ENCODE measurements around the gene SMARCE1.

Gene SMARCE1

GRCh38 chr17:40582328-40582901 is 65.2 kb downstream of the SMARCE1 start:
- Histone ChIP-seq H3K4me3 (ENCODE audit: low read length) (no peak overlapping the region), H3K9me2 (replicated peaks; ENCODE audit: control insufficient read depth, low read length) (no peaks in the 10 kb centered on the region), H4K20me1 (ENCODE audit: control insufficient read depth, insufficient read depth, low read depth, low read length) (no peaks in the 10 kb centered on the region), H3F3A (ENCODE audit: control insufficient read depth, insufficient read depth) (no peaks in the 10 kb centered on the region), H3K79me2 (ENCODE audit: control insufficient read depth, low read length) (no peaks in the 10 kb centered on the region), H3K27me3 (ENCODE audit: control insufficient read depth, low read length) (peaks cover 14% of the 10 kb centered on the region), H3K36me3 (ENCODE audit: control insufficient read depth, low read length) (no peaks in the 10 kb centered on the region), H3K9me3 (ENCODE audit: control insufficient read depth, insufficient read depth, low read length) (no peaks in the 10 kb centered on the region; the same call in 1 of the 2 replicates), H3K4me2 (ENCODE audit: low read length) (peak overlapping the region; percentile 34; the same call in 1 of the 2 replicates), H3K27ac (ENCODE audit: low read depth, low read length) (no peak overlapping the region), H3K4me1 (ENCODE audit: control insufficient read depth, low read length) (peaks cover 8% of the 10 kb centered on the region)
- no peak for TF ChIP-seq EZH2phosphoT487 (IDR thresholded peaks at IDR 0.05; ENCODE audit: borderline replicate concordance, low read length)
- TF ChIP-seq, protein P1, sequence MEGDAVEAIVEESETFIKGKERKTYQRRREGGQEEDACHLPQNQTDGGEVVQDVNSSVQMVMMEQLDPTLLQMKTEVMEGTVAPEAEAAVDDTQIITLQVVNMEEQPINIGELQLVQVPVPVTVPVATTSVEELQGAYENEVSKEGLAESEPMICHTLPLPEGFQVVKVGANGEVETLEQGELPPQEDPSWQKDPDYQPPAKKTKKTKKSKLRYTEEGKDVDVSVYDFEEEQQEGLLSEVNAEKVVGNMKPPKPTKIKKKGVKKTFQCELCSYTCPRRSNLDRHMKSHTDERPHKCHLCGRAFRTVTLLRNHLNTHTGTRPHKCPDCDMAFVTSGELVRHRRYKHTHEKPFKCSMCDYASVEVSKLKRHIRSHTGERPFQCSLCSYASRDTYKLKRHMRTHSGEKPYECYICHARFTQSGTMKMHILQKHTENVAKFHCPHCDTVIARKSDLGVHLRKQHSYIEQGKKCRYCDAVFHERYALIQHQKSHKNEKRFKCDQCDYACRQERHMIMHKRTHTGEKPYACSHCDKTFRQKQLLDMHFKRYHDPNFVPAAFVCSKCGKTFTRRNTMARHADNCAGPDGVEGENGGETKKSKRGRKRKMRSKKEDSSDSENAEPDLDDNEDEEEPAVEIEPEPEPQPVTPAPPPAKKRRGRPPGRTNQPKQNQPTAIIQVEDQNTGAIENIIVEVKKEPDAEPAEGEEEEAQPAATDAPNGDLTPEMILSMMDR (IDR thresholded peaks at IDR 0.05; ENCODE audit: low read depth, low read length, poor library complexity, severe bottlenecking), result no peak

- Histone ChIP-seq H3K79me2 (ENCODE audit: control insufficient read depth, low read length) (no peaks in the 10 kb centered on the region), H3F3A (ENCODE audit: control insufficient read depth, insufficient read depth) (no peaks in the 10 kb centered on the region), H3K4me1 (ENCODE audit: control insufficient read depth, low read length) (peaks cover 8% of the 10 kb centered on the region), H3K4me3 (ENCODE audit: low read length) (no peak overlapping the region), H3K9me3 (ENCODE audit: control insufficient read depth, insufficient read depth, low read length) (no peaks in the 10 kb centered on the region; the same call in 1 of the 2 replicates), H3K4me2 (ENCODE audit: low read length) (no peak overlapping the region), H3K9me2 (replicated peaks; ENCODE audit: control insufficient read depth, low read length) (no peaks in the 10 kb centered on the region), H4K20me1 (ENCODE audit: control insufficient read depth, insufficient read depth, low read depth, low read length) (no peaks in the 10 kb centered on the region), H3K27me3 (ENCODE audit: control insufficient read depth, low read length) (peaks cover 21% of the 10 kb centered on the region), H3K36me3 (ENCODE audit: control insufficient read depth, low read length) (no peaks in the 10 kb centered on the region), H3K27ac (ENCODE audit: low read depth, low read length) (no peak overlapping the region)
- TF ChIP-seq, protein P1 (IDR thresholded peaks at IDR 0.05; ENCODE audit: low read depth, low read length, poor library complexity, severe bottlenecking), result no peak
- TF ChIP-seq EZH2phosphoT487 (IDR thresholded peaks at IDR 0.05; ENCODE audit: borderline replicate concordance, low read length), result no peak
Observed at GRCh38 chr17:40580140-40580539, 67.5 kb downstream of the SMARCE1 start.

DNA sequence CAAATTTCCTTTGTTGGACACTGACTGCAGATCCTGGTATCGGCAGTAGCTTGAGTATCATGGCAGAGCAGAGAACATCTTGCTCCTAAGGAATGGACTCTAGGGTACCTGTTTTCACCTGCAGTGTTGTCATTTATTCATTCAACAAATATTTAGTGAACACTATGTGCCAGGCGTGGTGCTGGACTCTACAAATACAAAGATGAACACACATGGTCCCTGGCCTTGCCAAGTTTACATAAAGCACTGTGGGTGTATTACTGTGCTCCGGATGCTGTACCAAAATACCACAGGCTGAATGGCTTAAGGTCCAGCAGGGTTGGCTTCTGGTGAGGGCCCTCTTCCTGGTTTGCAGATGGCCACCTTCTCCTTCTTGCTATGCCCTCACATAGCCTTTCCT is 68.1 kb downstream of the SMARCE1 start:
- Histone ChIP-seq H4K20me1 (ENCODE audit: control insufficient read depth, insufficient read depth, low read depth, low read length) (no peaks in the 10 kb centered on the region), H3K27me3 (ENCODE audit: control insufficient read depth, low read length) (peaks cover 21% of the 10 kb centered on the region), H3K36me3 (ENCODE audit: control insufficient read depth, low read length) (no peaks in the 10 kb centered on the region), H3K9me2 (replicated peaks; ENCODE audit: control insufficient read depth, low read length) (no peaks in the 10 kb centered on the region), H3K9me3 (ENCODE audit: control insufficient read depth, insufficient read depth, low read length) (peaks cover 3% of the 10 kb centered on the region), H3K4me2 (ENCODE audit: low read length) (no peak overlapping the region), H3K4me1 (ENCODE audit: control insufficient read depth, low read length) (peaks cover 8% of the 10 kb centered on the region), H3K79me2 (ENCODE audit: control insufficient read depth, low read length) (no peaks in the 10 kb centered on the region), H3K4me3 (ENCODE audit: low read length) (no peak overlapping the region), H3K27ac (ENCODE audit: low read depth, low read length) (no peak overlapping the region), H3F3A (ENCODE audit: control insufficient read depth, insufficient read depth) (no peaks in the 10 kb centered on the region)
- no peak for TF ChIP-seq EZH2phosphoT487 (IDR thresholded peaks at IDR 0.05; ENCODE audit: borderline replicate concordance, low read length)
- TF ChIP-seq, protein P1 (IDR thresholded peaks at IDR 0.05; ENCODE audit: low read depth, low read length, poor library complexity, severe bottlenecking), result no peak

Measured in DOHH2 (cell line).